Brain pericyte (primary cell): ENCODE data around the gene GAS1.

Experiments used
- DNase-seq: peaks from one replicate; pipeline ENCODE4 v3.0.0-alpha.2; 2012; ENCODE audit warnings: low read depth, low spot score

Gene GAS1

GRCh38 chr9:86925686-86926085, 21.6 kb downstream of the GAS1 start:
- DNase-seq, result no peak

- no peak for DNase-seq
These were observed 23.1 kb downstream of the GAS1 start for GRCh38 chr9:86924206-86924605.

DNA sequence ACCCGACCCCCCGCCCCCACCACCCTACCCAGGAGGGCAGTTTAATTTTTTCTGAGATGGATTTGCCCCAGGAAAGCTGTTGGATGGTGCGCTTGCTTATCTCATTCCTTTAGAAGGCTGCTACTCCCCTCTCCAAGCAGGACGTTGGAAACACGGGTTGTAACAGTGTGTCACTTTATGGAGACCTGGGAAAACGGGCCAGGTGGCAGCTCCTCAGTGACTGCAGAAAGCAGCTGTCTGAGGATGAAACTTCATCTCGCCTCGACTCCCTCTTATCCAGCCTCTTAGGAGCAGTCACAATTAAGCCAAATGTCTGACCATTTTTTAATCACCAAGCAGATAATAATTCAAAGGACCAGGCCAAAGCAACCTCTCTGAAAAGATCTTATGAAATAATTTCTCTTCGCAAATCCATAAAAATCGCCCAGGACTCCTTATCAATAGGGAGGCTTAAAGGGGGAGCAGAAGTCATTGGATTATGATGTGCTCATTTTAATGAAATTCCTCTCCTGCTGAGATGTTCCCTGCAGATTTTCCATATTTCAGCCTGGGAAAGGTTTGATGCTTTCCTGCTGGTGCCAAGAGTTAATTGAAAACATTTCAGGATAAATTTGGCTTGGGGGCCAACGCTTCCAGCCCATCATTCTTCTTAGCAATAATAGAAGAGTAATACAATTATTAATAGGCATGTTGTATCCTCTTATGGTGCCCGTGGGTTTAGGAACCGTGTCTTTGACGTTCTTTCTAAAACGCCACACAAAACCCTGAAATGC, 26.0 kb downstream of the GAS1 start:
- no peak for DNase-seq

GRCh38 chr9:86918556-86918955, 28.8 kb downstream of the GAS1 start:
- no peak for DNase-seq

GRCh38 chr9:86912210-86912609, 35.1 kb downstream of the GAS1 start:
- no peak for DNase-seq

DNA sequence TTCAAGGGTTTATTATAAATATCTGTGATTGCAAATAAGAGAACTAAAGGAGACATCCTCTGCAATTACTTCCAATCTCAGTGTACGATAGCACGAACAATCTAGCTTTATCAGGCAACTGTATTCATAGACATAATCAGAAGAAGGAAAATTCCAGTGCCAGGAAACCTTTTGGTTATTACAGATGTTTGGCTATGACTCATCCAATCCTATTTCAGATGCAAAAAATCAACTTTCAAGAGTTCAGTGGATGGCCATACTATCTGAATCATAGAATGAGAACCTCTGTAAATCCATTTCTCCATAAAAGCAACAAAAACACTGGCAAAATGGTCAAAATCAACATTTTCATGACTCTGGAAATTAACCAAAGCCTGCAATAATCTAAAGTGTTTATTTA, 37.9 kb downstream of the GAS1 start:
- DNase-seq, result peak; percentile 10

DNA sequence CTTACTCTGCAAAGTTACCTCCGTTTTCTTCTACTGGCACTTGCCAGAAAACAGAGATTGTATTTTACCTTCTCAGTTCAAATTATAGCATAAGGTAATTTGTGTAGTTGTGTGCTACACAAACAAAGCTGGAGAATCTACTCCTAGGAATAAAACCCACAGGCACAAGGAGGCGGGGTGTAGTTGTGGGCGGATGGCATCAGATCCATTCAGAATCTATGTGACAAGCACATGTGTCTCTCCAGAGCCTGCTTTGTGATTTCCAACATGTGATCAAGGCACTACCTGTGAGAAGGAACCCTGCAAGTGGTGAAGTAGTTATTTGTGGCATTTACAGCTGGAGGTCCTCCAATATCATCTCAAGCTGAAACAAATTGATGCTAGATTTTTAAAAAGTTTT, 39.0 kb downstream of the GAS1 start:
- no peak for DNase-seq

GRCh38 chr9:86907346-86907745, 40.0 kb downstream of the GAS1 start:
- DNase-seq, result no peak

DNA sequence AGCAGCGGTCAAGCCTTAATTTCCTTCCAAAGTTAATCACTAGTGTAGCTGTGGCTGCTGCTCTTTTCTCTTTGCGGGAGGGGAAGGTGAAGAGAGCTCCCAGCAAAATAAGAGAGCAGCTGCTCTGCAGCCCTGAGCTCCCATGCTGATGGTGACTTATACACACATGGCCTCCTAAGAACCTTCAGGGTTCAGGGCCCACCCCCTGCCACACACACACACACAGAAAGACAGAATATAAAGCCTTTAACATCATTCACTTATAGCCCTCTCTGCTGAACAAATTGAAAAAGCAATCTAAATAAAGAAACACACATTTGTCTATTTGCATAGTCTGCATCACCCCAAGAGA, 43.6 kb downstream of the GAS1 start:
- DNase-seq, result no peak

DNA sequence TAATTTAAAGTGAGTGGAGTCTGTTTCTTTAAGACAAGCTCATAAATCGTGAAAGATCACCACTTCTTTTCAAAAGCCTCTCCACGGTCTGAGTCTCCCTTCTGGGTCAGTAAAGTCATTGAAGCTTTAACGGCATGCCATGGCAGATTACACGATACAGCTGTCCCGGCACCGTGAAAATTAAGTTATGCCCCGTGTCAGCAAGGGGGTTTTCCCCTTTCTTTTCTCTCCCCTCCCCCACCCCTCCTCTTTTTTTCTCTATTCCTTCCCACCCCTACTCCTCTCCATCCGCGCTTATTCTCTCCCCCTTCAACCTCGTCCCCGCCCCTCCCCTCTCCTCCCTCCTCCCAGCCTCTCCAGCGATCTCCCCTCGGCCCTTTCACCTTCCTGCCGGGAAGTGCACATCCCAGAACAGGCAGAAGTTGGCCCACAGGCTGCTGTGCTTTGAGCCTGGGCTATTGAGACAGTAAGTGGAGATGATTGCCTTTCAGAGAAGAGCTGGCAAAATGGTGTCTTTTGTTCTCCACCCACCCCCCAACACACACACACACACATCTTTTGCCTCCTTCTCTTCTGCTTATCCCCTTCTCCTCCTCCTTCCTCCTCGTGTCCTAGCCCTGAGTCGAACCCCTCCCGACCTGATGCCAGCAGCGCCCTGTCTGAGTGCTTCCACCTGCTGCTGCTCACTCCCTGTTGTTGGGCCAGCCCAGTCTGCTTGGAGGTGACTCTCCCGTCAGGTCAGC, 44.1 kb downstream of the GAS1 start:
- DNase-seq, result no peak

- no peak for DNase-seq
These were observed 44.7 kb downstream of the GAS1 start for GRCh38 chr9:86902586-86902985.

GRCh38 chr9:86902176-86902575, 45.1 kb downstream of the GAS1 start:
- no peak for DNase-seq

DNA sequence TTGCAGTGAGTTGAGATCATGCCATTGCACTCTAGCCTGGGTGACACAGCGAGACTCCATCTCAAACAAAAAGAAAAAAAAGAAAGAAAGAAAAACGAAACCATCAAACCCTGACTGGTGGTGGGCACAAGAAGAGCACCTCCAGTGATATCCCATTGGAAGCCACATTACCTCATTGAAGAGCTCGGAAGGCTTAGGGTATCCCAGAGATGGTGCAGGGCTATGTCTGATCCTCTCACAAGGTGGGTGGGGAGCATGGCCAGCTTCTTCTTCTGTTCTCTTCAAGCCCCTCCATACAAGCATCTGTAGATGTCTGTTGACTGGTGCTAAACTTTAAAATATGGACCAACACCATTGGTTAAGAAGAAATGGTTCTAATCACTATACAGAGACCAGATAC, 45.8 kb downstream of the GAS1 start:
- DNase-seq, result no peak
